OCI-LY1 (cell line): Measurements from ENCODE around the gene CNTNAP2.

Experiments used
- H2AFZ ChIP-seq: fragments of 200-600 bp; sonication (generic), shearing (Covaris generic); 2 replicates; pipeline ENCODE4 v1.6.0; 2014; ENCODE audit warnings: antibody characterized with exemption, mild to moderate bottlenecking, low read length
- H3F3A ChIP-seq: fragments of 200-600 bp; sonication (generic), shearing (Covaris generic); 2 replicates; pipeline ENCODE4 v1.6.0; 2014; ENCODE audit warnings: mild to moderate bottlenecking, antibody characterized with exemption, low read length, moderate library complexity; ENCODE audit not compliant: insufficient read depth
- H3K27ac ChIP-seq: fragments of 200-600 bp; sonication (generic); 2 replicates; pipeline ENCODE4 v1.5.1; 2014; ENCODE audit warnings: low read length, mixed run types, mild to moderate bottlenecking, low read depth; ENCODE audit not compliant: poor library complexity, severe bottlenecking
- H3K27me3 ChIP-seq: fragments of 200-600 bp; sonication (generic); 2 replicates; pipeline ENCODE4 v1.6.0; 2014; ENCODE audit warnings: antibody characterized with exemption, mild to moderate bottlenecking, low read length, moderate library complexity; ENCODE audit not compliant: insufficient read depth
- H3K36me3 ChIP-seq: fragments of 200-600 bp; sonication (generic); 2 replicates; pipeline ENCODE4 v1.6.1; 2014; ENCODE audit warnings: mild to moderate bottlenecking, antibody characterized with exemption, low read length, moderate library complexity, mixed read lengths; ENCODE audit not compliant: insufficient read depth
- H3K4me1 ChIP-seq: fragments of 200-600 bp; sonication (generic); 2 replicates; pipeline ENCODE4 v1.5.1; 2014; ENCODE audit warnings: mild to moderate bottlenecking, low read length, moderate library complexity; ENCODE audit not compliant: insufficient read depth, severe bottlenecking
- H3K4me2 ChIP-seq: fragments of 200-600 bp; sonication (generic), shearing (Covaris generic); 2 replicates; pipeline ENCODE4 v1.6.1; 2014; ENCODE audit warnings: low read length
- H3K4me3 ChIP-seq: fragments of 200-600 bp; sonication (generic); 2 replicates; pipeline ENCODE4 v1.5.1; 2014; ENCODE audit warnings: low read length, low read depth, mild to moderate bottlenecking, mixed read lengths; ENCODE audit not compliant: poor library complexity, severe bottlenecking
- H3K79me2 ChIP-seq: fragments of 200-600 bp; shearing (Covaris generic); 2 replicates; pipeline ENCODE4 v1.6.1; 2016; ENCODE audit warnings: mixed run types, low read length, mixed read lengths; ENCODE audit not compliant: insufficient read depth
- H3K9ac ChIP-seq: fragments of 200-600 bp; sonication (generic), shearing (Covaris generic); 2 replicates; pipeline ENCODE4 v1.6.1; 2014; ENCODE audit warnings: mild to moderate bottlenecking, low read length, mixed read lengths
- H3K9me2 ChIP-seq: fragments of 200-600 bp; sonication (generic), shearing (Covaris generic); 2 replicates; pipeline ENCODE4 v1.6.1; 2014; ENCODE audit warnings: low read depth, mild to moderate bottlenecking, low read length, mixed read lengths
- H3K9me3 ChIP-seq: fragments of 200-600 bp; shearing (Covaris generic); 2 replicates; pipeline ENCODE4 v1.6.1; 2014; ENCODE audit warnings: low read length, mixed read lengths
- H4K20me1 ChIP-seq: fragments of 200-600 bp; sonication (generic), shearing (Covaris generic); 2 replicates; pipeline ENCODE4 v1.6.0; 2016; ENCODE audit warnings: mild to moderate bottlenecking, low read length; ENCODE audit not compliant: insufficient read depth
- CTCF ChIP-seq: fragments of 200-600 bp; sonication (generic), shearing (Covaris generic); IDR thresholded peaks from 2 replicates; pipeline ENCODE4 v1.5.1; 2017; ENCODE audit warnings: mild to moderate bottlenecking, antibody characterized with exemption, low read length, moderate library complexity, mixed read lengths
- EZH2 ChIP-seq: fragments of 200-600 bp; sonication (generic), shearing (Covaris generic); IDR thresholded peaks from 2 replicates; pipeline ENCODE4 v1.8.0; 2017; ENCODE audit warnings: borderline replicate concordance, mixed run types, mild to moderate bottlenecking, antibody characterized with exemption, low read length, moderate library complexity, mixed read lengths

Gene CNTNAP2

GRCh38 chr7:147771344-147771743 is 1654.7 kb downstream of the CNTNAP2 start:
- Histone ChIP-seq H3K27me3 (no peaks in the 10 kb centered on the region), H2AFZ (no peak overlapping the region), H3K79me2 (no peaks in the 10 kb centered on the region), H3K4me1 (no peaks in the 10 kb centered on the region), H3K9me2 (no peaks in the 10 kb centered on the region), H3K36me3 (no peaks in the 10 kb centered on the region), H3K9me3 (no peaks in the 10 kb centered on the region), H3K4me2 (no peak overlapping the region), H3K4me3 (no peak overlapping the region), H3F3A (no peaks in the 10 kb centered on the region), H3K27ac (no peak overlapping the region), H3K9ac (no peak overlapping the region), H4K20me1 (no peaks in the 10 kb centered on the region)
- TF ChIP-seq CTCF, result no peak
- TF ChIP-seq EZH2, result no peak

- Histone ChIP-seq H4K20me1 (0 out of 2 replicates have a peak, but pooled peaks cover 2% of the 10 kb centered on the region), H3K4me2 (no peak overlapping the region), H3K9me2 (no peaks in the 10 kb centered on the region), H3K79me2 (no peaks in the 10 kb centered on the region), H3K27me3 (no peaks in the 10 kb centered on the region), H3K36me3 (no peaks in the 10 kb centered on the region), H3K9ac (no peak overlapping the region), H2AFZ (no peak overlapping the region), H3F3A (no peaks in the 10 kb centered on the region), H3K27ac (no peak overlapping the region), H3K4me1 (no peaks in the 10 kb centered on the region), H3K9me3 (no peaks in the 10 kb centered on the region), H3K4me3 (no peak overlapping the region)
- TF ChIP-seq CTCF, result no peak
- TF ChIP-seq EZH2, result no peak
These were observed 1657.9 kb downstream of the CNTNAP2 start for GRCh38 chr7:147774461-147774860.

- TF ChIP-seq CTCF, result no peak
- TF ChIP-seq EZH2, result no peak
- H3K4me2 ChIP-seq, result no peak overlapping the region
These were observed 1659.1 kb downstream of the CNTNAP2 start for GRCh38 chr7:147775516-147776284.

More at GRCh38 chr7:147775516-147776284, 1659.1 kb downstream of the CNTNAP2 start:
- Histone ChIP-seq H3F3A (no peaks in the 10 kb centered on the region), H3K9me3 (no peaks in the 10 kb centered on the region), H2AFZ (no peak overlapping the region), H3K36me3 (no peaks in the 10 kb centered on the region), H3K27ac (no peak overlapping the region), H3K27me3 (no peaks in the 10 kb centered on the region), H3K9me2 (no peaks in the 10 kb centered on the region), H3K4me3 (no peak overlapping the region), H3K4me1 (no peaks in the 10 kb centered on the region), H3K9ac (no peak overlapping the region), H4K20me1 (0 out of 2 replicates have a peak, but pooled peaks cover 2% of the 10 kb centered on the region), H3K79me2 (no peaks in the 10 kb centered on the region)
